Mammary epithelial cell (primary cell): ENCODE data around the gene IL20RA.

Experiments used
- CTCF ChIP-seq, 2 donors: IDR thresholded peaks in 1 of 2; conservative IDR thresholded peaks in 1 of 2; 2 replicates each; pipeline ENCODE4 v1.5.1; 2011 to 2012; ENCODE audit warnings: inconsistent platforms in 2 of 2, low read length in 2 of 2, mild to moderate bottlenecking in 2 of 2, control low read depth in 1 of 2, low read depth in 1 of 2; ENCODE audit not compliant: insufficient read depth in 1 of 2; ENCODE audit errors: extremely low read depth in 1 of 2
- EZH2 ChIP-seq: IDR thresholded peaks from 2 replicates; pipeline ENCODE4 v1.6.1; 2012; ENCODE audit warnings: low read length, inconsistent platforms, borderline replicate concordance

- no peak for TF ChIP-seq CTCF (conservative IDR thresholded peaks at IDR 0.05 in 1 of 2, IDR thresholded peaks at IDR 0.05 in 1 of 2; ENCODE audit: extremely low read depth in 1 of 2, insufficient read depth in 1 of 2, low read depth in 1 of 2, low read length in 2 of 2)
- TF ChIP-seq EZH2, result no peak
Observed at GRCh38 chr6:136952714-136953260, 92.0 kb downstream of the IL20RA start.
